Upper lobe of left lung (tissue), 6 donors: Measurements from ENCODE around the gene SETBP1. TPM values are rescaled to one million over a fixed set of nuclear protein-coding genes. Genes with fewer than 3 reads are reported as not detected.
A peak's percentile ranks its signal among the peaks of the same experiment; 100 is the strongest.

Source experiments
- ATAC-seq, 2 donors: fragments of 200-7000 bp; cut with Tn5 transposase; one replicate each; pipeline ENCODE4 v1.9.1; 2022; ENCODE audit warnings: mild to moderate bottlenecking in 2 of 2, moderate library complexity in 2 of 2; ENCODE audit not compliant: low FRiP score in 2 of 2
- DNase-seq, 2 donors: peaks; one replicate each; pipeline ENCODE4 v3.0.0-alpha.2; 2019 to 2020
- H3K27ac ChIP-seq, 4 donors: fragments of 200-600 bp; sonication (generic); one replicate each; pipeline ENCODE4 v1.5.1; 2016 to 2019
- H3K27me3 ChIP-seq, 4 donors: fragments of 200-600 bp; sonication (generic); one replicate each; pipeline ENCODE4 v1.5.1; 2017 to 2019
- H3K36me3 ChIP-seq, 4 donors: fragments of 200-600 bp; sonication (generic); one replicate each; pipeline ENCODE4 v1.5.1; 2016 to 2019
- H3K4me1 ChIP-seq, 4 donors: fragments of 200-600 bp; sonication (generic); one replicate each; pipeline ENCODE4 v1.5.1; 2018 to 2019
- H3K4me3 ChIP-seq, 4 donors: fragments of 200-600 bp; sonication (generic); one replicate each; pipeline ENCODE4 v1.5.1; 2017 to 2019; ENCODE audit warnings: mild to moderate bottlenecking in 2 of 4, moderate library complexity in 1 of 4
- H3K9me3 ChIP-seq, 4 donors: fragments of 200-600 bp; sonication (generic); one replicate each; pipeline ENCODE4 v1.5.1; 2018 to 2019
- EP300 ChIP-seq, 4 donors: sonication (generic); formaldehyde crosslinking; IDR thresholded peaks; one replicate each; pipeline ENCODE4 v1.5.1; 2017; ENCODE audit warnings: antibody characterized with exemption in 4 of 4, control low read depth in 2 of 4
- POLR2A ChIP-seq, 4 donors: fragments of 450-650 bp; IDR thresholded peaks; one replicate each; pipeline ENCODE4 v1.5.1; 2016 to 2017; ENCODE audit warnings: antibody characterized with exemption in 4 of 4, mild to moderate bottlenecking in 2 of 4
- POLR2AphosphoS5 ChIP-seq, 2 donors: sonication (generic); formaldehyde crosslinking; IDR thresholded peaks; one replicate each; pipeline ENCODE4 v1.5.1; 2017; ENCODE audit warnings: antibody characterized with exemption in 2 of 2
- WGBS, 2 donors: methylation state at CpG; one replicate each; pipeline ENCODE4 v1.1.5; 2017 to 2018; 5-methylcytosine and 5-hydroxymethylcytosine counted together
- total RNA-seq, 6 donors: library from RNA; depleted of rRNA in 4 of 6; stranded (reverse); fragments of >200 nt in 4 of 6; gene quantifications; one replicate each; pipeline versions ENCODE4 v1.1.0 to v1.2.1, GENCODE V29; 2016 to 2021
- TF ChIP-seq, protein P1 (sequence below), 6 experiments: fragments of 450-650 bp in 4 of 6; fragments of 200-600 bp in 2 of 6; sonication (generic) in 2 of 6; IDR thresholded peaks; one replicate each; pipeline ENCODE4 v1.5.1; 2016 to 2019; ENCODE audit warnings: antibody characterized with exemption in 6 of 6
- donor health status: DM: no; HTN: no; CAD: no; lungs with moderate emphysema.
- donor health status: DM: no; HTN: yes; CAD: no; lungs with severe emphysema.

SETBP1 gene
- total RNA-seq, 6 donors from 2014 or later = 11.7 to 38.8 (median 16.6) TPM

DNA sequence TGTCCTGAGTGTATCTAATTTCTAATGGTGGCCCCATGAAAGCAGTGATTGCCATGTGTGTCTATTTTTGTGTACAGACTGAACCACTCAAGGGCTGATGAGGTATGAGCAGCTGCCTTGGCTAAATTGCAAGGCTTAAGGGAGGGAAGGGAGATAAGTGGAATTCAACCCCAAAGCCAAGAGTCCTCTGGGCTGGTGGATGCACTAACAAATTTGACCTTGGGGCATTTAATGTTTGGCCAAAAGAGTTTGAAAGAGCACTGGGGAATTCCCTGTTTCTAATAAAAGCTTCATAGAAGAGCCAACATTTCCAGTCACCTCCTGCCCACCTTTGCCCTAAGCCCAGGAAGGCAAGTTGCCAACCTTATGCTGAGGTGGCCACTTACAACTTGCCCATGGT is 172.1 kb downstream of the SETBP1 start:
- Histone ChIP-seq H3K36me3 (no peaks in the 10 kb centered on the region), H3K9me3 (no peaks in the 10 kb centered on the region), H3K27me3 (no peaks in the 10 kb centered on the region), H3K4me3 (no peak overlapping the region), H3K4me1 (peaks cover 1 to 10% (median 6%) of the 10 kb centered on the region in 4 donors), H3K27ac (no peak overlapping the region)
- ATAC-seq = no peak
- TF ChIP-seq POLR2AphosphoS5 (IDR thresholded peaks at IDR 0.05) = no peak
- no peak for TF ChIP-seq POLR2A (IDR thresholded peaks at IDR 0.05)
- no peak for TF ChIP-seq EP300 (IDR thresholded peaks at IDR 0.05)
- TF ChIP-seq, protein P1, sequence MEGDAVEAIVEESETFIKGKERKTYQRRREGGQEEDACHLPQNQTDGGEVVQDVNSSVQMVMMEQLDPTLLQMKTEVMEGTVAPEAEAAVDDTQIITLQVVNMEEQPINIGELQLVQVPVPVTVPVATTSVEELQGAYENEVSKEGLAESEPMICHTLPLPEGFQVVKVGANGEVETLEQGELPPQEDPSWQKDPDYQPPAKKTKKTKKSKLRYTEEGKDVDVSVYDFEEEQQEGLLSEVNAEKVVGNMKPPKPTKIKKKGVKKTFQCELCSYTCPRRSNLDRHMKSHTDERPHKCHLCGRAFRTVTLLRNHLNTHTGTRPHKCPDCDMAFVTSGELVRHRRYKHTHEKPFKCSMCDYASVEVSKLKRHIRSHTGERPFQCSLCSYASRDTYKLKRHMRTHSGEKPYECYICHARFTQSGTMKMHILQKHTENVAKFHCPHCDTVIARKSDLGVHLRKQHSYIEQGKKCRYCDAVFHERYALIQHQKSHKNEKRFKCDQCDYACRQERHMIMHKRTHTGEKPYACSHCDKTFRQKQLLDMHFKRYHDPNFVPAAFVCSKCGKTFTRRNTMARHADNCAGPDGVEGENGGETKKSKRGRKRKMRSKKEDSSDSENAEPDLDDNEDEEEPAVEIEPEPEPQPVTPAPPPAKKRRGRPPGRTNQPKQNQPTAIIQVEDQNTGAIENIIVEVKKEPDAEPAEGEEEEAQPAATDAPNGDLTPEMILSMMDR (IDR thresholded peaks at IDR 0.05) = no peak
- DNase-seq = no peak

DNA sequence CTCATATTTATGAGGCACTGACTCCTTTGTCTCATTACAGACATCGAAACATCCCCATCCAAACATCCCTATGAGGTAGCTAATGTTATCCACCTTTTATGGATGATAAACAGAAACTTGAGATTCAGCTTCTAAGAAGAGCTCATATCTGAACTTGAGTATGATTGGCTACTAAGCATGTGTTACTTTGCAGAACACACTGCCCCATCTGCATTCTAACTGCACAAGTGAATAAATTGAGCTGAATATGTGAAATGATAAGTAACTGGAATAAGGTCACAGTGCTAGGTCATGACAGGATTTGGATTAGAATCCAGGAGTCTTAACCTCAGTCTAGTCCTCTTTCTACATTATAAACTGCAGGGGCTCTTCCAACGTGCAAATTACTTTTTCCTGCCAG is 172.7 kb downstream of the SETBP1 start:
- 70 to 90% methylated on average over 2 of the region's 2 CpGs for WGBS, 2 donors
- ATAC-seq = no peak

DNA sequence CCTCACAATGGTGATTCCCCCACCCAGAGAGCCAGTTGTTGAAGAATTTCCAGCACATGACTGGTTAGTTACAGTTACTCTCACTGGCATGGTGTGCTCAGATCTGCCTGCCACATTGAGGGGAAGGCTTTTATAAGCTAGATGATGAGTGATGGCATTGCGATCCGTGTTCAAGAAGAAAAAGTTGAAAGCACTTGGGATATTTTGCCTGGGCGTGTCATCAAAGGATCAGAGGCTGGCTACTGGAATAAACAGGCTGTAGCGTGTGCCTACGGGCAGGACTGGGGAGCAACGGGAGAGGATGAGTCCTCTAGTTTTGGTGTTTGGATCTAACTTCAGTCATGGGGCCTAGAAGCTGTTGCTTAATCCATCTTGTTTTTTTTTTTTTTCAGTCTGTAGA is 175.0 kb downstream of the SETBP1 start:
- no peak overlapping the region for H3K4me3 ChIP-seq
- H3K4me1 ChIP-seq = peaks cover 3 to 7% (median 5%) of the 10 kb centered on the region in 4 donors
- WGBS, 2 donors = 85 to 91% methylated on average over 6 of the region's 6 CpGs
- ATAC-seq (no peak), DNase-seq (no peak)
- no peaks in the 10 kb centered on the region for H3K27me3 ChIP-seq
- H3K27ac ChIP-seq = no peak overlapping the region
- no peak for TF ChIP-seq POLR2AphosphoS5 (IDR thresholded peaks at IDR 0.05)
- TF ChIP-seq EP300 (IDR thresholded peaks at IDR 0.05) = no peak
- TF ChIP-seq, protein P1 (IDR thresholded peaks at IDR 0.05) = no peak
- H3K36me3 ChIP-seq = no peaks in the 10 kb centered on the region
- no peaks in the 10 kb centered on the region for H3K9me3 ChIP-seq

More for the DNA sequence above, 172.7 kb downstream of the SETBP1 start:
- H3K9me3 ChIP-seq = no peaks in the 10 kb centered on the region
- no peaks in the 10 kb centered on the region for H3K36me3 ChIP-seq
- H3K27ac ChIP-seq = no peak overlapping the region
- H3K4me3 ChIP-seq = no peak overlapping the region
- no peaks in the 10 kb centered on the region for H3K27me3 ChIP-seq
- peaks cover 3 to 10% (median 6%) of the 10 kb centered on the region in 4 donors for H3K4me1 ChIP-seq
- TF ChIP-seq POLR2AphosphoS5 (IDR thresholded peaks at IDR 0.05) = no peak
- TF ChIP-seq POLR2A (IDR thresholded peaks at IDR 0.05) = no peak
- DNase-seq = no peak

DNA sequence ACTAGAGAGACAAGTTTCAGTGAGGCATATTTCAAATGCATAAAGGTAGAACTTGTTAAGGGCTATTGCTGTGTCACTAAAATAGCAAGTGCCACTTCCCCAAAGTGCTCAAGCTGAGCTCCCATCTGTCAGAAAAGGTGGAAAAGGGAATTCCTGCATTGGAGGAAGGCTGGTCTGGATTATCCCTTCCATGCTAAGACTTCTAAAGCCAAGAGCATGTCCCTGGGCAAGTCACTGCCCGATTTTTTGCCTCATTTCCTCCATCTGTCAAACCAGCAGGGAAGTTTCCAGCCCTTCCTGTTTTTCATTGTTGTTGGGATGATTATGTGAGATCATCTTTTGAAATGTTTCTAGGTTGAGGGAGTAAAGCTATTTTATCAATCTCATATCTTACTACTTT is 175.5 kb downstream of the SETBP1 start:
- no peak for TF ChIP-seq EP300 (IDR thresholded peaks at IDR 0.05)
- no peak for TF ChIP-seq POLR2A (IDR thresholded peaks at IDR 0.05)
- TF ChIP-seq, protein P1 (IDR thresholded peaks at IDR 0.05) = no peak
- TF ChIP-seq POLR2AphosphoS5 (IDR thresholded peaks at IDR 0.05) = no peak

GRCh38 chr18:44857081-44857480 is 176.4 kb downstream of the SETBP1 start:
- no peaks in the 10 kb centered on the region for H3K27me3 ChIP-seq
- TF ChIP-seq POLR2A (IDR thresholded peaks at IDR 0.05) (no peak), POLR2AphosphoS5 (IDR thresholded peaks at IDR 0.05) (no peak), EP300 (IDR thresholded peaks at IDR 0.05) (no peak)
- TF ChIP-seq, protein P1 (IDR thresholded peaks at IDR 0.05) = no peak
- peaks cover 2 to 7% (median 4%) of the 10 kb centered on the region in 4 donors for H3K4me1 ChIP-seq
- H3K9me3 ChIP-seq = no peaks in the 10 kb centered on the region
- DNase-seq (no peak), ATAC-seq (no peak)
- H3K36me3 ChIP-seq = no peaks in the 10 kb centered on the region
- H3K27ac ChIP-seq = no peak overlapping the region
- 81 to 82% methylated on average over 2 of the region's 2 CpGs for WGBS, 2 donors
- no peak overlapping the region for H3K4me3 ChIP-seq

More for the DNA sequence above, 175.5 kb downstream of the SETBP1 start:
- H3K27ac ChIP-seq = peak overlapping the region in 1 of 4 donors; percentile 42
- no peak overlapping the region for H3K4me3 ChIP-seq
- no peaks in the 10 kb centered on the region for H3K27me3 ChIP-seq
- peaks cover 3 to 7% (median 5%) of the 10 kb centered on the region in 4 donors for H3K4me1 ChIP-seq
- no peaks in the 10 kb centered on the region for H3K9me3 ChIP-seq
- no peak for DNase-seq
- no peaks in the 10 kb centered on the region for H3K36me3 ChIP-seq
- WGBS, 2 donors = 38 to 42% methylated on average over 1 of the region's 1 CpG
- no peak for ATAC-seq
